Suppressor macrophage treated with lipopolysaccharide for 1 hour (primary cell): ENCODE results near the gene ACKR1.
A peak's percentile ranks its signal among the peaks of the same experiment; 100 is the strongest.

ENCODE experiments used
- DNase-seq, 3 donors: peaks; one replicate each; pipeline ENCODE4 v3.0.0-alpha.2; 2020 to 2022

Gene ACKR1

DNA sequence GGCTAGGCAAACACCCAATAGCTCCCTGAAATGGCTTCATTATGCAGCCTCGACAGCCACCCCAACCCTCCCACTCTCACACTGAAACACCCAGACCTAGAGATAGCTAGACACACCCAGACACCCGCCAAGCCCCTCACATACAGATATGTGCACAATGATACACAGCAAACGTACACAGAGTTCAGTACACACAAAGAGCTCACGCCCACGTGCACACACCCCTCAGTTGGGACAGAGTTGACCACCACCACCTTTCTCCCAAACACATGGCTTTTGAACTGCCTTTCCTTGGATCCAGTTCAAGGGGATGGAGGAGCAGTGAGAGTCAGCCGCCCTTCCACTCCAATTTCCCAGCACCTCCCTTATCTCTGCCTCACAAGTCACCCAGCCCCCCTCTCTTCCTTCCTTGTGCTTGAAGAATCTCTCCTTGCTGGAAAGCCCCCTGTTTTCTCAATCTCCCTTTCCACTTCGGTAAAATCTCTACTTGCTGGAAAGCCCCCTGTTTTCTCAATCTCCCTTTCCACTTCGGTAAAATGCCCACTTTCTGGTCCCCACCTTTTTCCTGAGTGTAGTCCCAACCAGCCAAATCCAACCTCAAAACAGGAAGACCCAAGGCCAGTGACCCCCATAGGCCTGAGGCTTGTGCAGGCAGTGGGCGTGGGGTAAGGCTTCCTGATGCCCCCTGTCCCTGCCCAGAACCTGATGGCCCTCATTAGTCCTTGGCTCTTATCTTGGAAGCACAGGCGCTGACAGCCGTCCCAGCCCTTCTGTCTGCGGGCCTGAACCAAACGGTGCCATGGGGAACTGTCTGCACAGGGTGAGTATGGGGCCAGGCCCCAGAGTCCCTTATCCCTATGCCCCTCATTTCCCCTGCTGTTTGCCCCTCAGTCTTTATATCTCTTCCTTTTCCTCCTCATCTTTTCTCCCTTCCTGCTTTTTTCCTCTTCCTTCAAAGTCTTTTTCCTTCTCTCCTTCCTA, at the start of gene ACKR1:
Gene ACKR1, plus strand, starts transcription at position 715 of the 981 bp plus-strand sequence. Its CDS starts 85 bp downstream, at position 800.
- peak in 2 of 3 donors; percentile 38 to 49 for DNase-seq

DNA sequence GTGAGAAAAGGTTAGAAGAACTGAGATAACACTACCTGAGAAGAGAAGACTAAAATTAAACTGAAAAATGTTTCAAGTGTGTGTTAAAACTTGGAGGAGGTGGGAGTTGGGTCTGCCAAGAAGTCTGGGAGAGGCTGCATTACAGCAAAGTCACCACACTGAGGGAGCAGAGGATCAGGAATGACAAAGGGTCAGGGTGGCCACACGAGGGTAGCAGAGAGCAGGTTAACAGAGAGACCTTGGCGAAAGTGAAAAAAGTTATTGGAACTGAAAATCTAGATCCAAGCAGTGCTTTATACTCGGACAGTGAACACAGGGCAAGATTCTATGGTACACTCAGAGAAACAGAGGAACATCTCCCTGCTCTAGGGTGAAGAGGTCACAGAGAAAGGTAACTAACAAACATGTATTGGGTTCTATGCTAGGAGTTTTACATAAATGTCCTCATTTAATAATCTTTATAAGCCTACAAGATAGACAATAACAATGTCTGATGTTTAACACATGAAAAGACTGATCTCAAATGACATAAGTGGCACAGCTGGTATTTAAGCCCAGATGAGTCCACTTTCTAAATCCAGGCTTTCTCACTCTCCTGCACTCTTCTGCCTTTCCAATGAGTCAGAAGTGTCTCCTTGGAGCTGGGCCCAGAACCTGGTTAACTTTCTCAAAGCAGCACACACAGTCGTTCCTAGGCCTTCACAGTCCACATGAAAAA, 43.5 kb upstream of the ACKR1 start:
- DNase-seq, result peak; percentile 85 to 89 (median 89)

DNA sequence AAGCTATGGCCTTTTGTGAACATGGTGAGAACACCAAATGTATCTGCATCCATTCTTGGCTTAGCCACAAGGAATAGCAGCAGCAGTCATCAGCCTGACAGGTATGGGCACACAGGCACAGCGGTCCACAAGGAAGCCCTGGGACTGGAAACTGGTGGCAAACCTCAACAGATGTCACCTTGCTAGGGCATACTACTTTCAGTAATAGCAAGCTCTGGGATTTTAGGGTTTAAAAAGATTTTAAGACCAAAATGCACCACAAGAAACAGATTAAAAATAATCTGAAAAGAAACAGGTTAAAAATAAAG, 43.0 kb upstream of the ACKR1 start:
- no peak for DNase-seq

- peak; percentile 50 to 60 (median 55) for DNase-seq
These were observed 42.0 kb upstream of the ACKR1 start for GRCh38 chr1:159162516-159163265.

GRCh38 chr1:159163614-159164228, 41.0 kb upstream of the ACKR1 start:
- no peak for DNase-seq

DNA sequence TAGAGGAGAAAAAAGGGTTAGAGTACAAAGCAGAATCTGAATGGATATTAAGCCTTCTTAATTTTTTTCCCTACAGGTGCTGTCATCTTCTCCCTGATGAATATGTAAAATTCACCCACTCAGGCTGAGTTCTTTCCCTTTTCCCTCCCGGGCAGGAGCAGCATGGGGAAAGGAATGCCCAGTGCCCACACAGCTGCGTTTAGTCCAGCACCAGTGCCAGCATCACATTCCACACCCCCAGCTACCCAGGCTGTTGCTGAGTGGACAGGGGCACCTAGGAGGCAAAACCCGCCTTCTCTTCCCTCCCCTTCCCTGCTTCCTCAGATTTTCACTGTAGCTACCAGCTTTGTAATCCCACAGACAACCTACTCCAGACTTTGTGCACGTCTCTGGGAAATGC, 36.6 kb upstream of the ACKR1 start:
- no peak for DNase-seq

DNA sequence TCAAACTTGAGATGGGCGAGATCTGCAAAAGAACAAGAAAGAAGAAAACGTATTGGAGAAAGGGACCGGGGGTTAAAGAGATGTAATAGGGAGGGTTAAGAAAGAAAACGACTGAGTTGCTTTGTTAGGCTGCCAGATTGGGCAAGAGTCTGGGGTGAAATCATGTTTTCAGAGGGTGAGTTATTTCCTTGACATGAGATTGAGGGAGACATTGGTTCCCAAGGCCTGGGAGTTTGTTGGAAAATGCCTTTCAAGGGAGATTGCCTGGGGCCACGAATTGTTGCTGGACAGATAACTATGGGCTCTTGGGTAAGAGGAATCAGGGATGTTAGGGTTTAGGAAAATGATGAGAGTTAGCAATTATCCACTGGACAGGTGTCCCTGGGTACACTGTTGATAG, 34.0 kb upstream of the ACKR1 start:
- DNase-seq, result no peak

DNA sequence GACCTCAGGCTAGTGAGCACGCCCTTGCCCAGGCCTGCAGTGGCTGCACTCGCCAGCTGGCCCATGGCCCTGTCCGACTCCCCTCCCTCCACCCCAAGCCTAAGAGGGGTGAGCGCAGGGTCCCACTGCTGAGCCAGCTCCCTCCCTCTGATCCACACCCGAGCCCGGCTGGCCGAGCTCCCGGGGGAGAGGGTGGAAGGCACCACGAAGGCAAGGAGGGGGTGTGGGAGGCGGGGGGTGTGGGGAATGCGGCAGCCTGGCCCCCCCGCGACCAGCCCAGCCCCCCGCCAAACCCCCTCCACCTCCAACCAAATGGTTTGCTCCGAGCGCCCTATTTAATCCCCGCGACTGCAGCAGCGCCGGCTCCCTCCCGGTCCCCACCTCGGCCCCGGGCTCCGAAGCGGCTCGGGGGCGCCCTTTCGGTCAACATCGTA, 33.4 kb upstream of the ACKR1 start, which contains the start of gene CADM3:
Gene CADM3, plus strand, starts transcription at position 362 of the 434 bp plus-strand sequence. CDS start 151 bp downstream, outside the sequence.
- DNase-seq, result no peak

GRCh38 chr1:159171688-159172501, 32.8 kb upstream of the ACKR1 start:
- DNase-seq, result peak in 1 of 3 donors; percentile 18

DNA sequence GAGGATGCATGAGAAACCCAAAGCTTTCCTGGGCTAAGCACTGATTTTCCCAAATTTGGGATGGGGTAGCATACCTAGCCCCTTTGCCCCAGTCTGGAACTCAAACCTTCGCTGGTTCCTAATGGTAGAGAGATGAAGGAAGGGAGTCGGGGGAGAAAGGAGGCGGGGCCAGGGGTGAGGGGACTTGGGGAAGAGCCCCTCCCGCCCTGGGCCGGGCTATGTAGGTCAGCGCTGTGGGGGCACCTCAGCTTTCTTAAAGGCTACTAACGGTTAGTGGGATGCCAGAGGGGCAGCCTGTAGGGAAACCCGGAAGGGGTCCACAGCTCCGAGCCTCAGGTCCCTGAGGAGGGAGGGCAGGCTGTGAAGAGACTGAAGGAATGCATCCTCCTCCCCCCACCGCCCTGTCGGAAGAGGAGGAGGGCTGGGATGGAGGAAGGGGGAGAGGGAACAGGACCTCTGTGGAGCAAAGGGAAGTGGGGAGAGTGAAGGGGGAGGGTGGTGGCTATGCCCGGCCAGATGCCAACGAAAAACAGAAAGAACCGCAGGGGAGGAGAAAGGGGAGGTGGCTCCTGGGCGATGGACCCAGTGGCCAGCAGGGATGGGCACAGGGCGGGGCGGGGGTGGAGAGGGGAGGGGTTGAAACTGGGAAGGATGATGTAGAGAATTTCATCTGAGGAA, 31.9 kb upstream of the ACKR1 start:
- peak in 2 of 3 donors; percentile 17 to 38 for DNase-seq

GRCh38 chr1:159173320-159173719, 31.4 kb upstream of the ACKR1 start:
- peak in 1 of 3 donors; percentile 8 for DNase-seq

GRCh38 chr1:159175571-159175970, 29.1 kb upstream of the ACKR1 start:
- no peak for DNase-seq

GRCh38 chr1:159177272-159177907, 27.3 kb upstream of the ACKR1 start:
- DNase-seq, result peak; percentile 55 to 67 (median 66)

DNA sequence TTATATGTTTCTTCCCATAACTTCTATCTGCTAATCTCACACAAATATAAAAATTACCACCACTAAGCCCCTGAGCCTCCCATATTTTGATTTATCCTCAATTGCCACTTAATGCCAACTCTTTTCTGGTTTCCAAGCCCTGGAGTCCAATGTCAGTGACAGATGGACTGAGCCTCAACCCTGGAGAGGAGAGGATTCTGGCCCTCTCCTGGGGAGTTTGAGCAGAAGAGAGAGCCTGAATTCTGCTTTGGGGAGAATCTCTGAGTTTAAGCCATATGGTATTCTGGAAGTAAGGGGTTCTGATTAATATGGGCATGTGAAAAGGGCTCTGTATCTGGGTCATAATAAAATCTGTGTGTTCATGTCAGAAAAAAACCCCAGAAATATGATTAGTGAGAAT, 24.8 kb upstream of the ACKR1 start:
- no peak for DNase-seq

DNA sequence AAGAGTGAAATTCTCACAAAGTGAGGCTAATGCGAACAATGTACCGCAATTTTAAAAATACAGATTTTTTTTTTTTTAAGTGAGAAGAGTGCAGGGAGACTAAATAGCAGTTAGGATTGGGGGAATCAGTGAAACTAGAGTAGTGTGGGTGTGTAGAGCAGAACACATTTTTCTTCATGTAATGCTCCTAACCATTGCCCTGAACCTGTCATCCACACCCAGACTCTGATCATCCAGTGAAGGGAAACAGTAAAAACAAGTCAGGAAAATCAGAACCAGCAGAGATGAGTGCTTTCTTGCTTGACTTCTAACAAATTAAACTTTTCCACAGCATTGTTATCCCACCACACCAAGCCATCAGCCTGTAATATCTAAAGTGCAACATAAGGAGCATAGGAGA, 24.2 kb upstream of the ACKR1 start:
- no peak for DNase-seq

GRCh38 chr1:159181328-159182024, 23.2 kb upstream of the ACKR1 start:
- no peak for DNase-seq

DNA sequence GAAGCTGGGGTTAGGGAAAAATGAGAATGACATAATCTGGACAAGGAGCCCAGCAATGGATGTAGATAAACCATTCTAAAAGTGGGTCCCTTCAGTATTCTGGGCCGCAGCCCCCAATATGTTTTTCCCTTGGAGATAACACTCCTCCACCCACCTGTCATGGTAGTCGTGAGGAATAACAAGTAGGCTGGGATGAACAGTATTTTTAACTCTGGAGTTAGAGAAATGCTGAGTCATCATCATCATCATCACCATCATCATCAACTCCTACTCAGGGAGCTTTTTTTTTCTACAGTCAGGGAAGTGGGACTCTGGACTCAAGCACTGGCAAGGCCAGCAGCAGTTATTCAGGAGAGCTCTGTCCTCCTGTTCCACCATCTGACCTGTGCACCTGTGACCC, 20.5 kb upstream of the ACKR1 start:
- DNase-seq, result peak in 1 of 3 donors; percentile 24

DNA sequence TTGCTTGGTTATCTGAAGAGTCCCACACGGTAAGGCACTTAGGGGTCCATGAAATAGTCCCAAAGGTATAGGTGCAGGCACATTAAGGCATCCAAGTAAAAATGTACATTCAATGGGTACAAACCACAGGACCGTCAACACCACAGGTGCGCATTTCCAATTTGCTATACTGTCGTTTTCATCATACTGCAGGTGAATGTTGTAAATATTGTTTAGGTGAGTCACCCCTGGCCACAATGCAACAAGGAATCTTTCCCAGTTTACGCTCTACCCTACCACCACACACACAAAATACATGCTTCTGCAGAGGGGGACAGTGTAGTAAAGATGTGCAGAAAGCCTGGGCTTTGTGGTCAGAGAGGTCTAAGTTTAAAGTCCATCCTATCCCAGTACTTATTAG, 19.6 kb upstream of the ACKR1 start:
- DNase-seq, result no peak

DNA sequence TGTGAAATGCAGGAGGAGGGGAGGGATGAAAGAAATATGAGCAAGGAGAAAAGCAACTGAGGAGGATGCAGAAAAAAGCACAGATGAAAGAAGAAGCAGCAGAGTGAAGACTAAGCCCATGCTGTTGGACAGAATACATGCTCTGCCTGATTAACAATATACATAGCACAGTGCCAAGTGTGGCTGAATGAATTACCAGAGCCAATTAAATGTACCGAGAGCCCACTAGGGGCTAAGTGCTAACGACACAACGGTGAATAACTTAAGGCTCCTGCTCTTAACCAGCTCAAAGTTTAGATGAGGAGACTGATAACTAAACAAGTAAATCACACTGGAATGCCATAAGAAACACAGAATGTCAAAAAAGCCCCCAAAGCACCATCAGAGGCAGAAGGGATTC, 17.6 kb upstream of the ACKR1 start:
- no peak for DNase-seq
